Activated B cell treated with CpG ODN at 0.5 μM for 24 hours (primary cell): ENCODE data around the gene ECI1. TPM values are rescaled to one million over a fixed set of nuclear protein-coding genes. Genes with fewer than 3 reads are reported as not detected.

Source experiments
- ATAC-seq: fragments of 200-7000 bp; cut with Tn5 transposase; one replicate; pipeline ENCODE4 v1.10.0; 2021; ENCODE audit warnings: low read depth, mild to moderate bottlenecking, moderate library complexity
- CTCF ChIA-PET: fragments of 350-600 bp; sonication (Branson Sonifier 250); formaldehyde crosslinking; loops from one replicate; lab custom pipeline; 2021; ENCODE audit warnings: antibody characterized with exemption; lab: Charles Lee
- POLR2A ChIA-PET: fragments of 350-600 bp; sonication (Branson Sonifier 250); formaldehyde crosslinking; loops from one replicate; lab custom pipeline; 2021; ENCODE audit warnings: antibody characterized with exemption; lab: Charles Lee
- DNase-seq: peaks from one replicate; pipeline ENCODE4 v3.0.0; 2022
- H3K27ac Mint-ChIP-seq: one replicate; pipeline ENCODE4 v1.8.0; 2020; ENCODE audit warnings: mixed read lengths
- H3K27me3 Mint-ChIP-seq: one replicate; pipeline ENCODE4 v1.8.0; 2021; ENCODE audit warnings: mixed read lengths
- H3K36me3 Mint-ChIP-seq: one replicate; pipeline ENCODE4 v1.8.0; 2021; ENCODE audit warnings: low read depth, mixed read lengths
- H3K4me1 Mint-ChIP-seq: one replicate; pipeline ENCODE4 v1.8.0; 2021; ENCODE audit warnings: mixed read lengths
- H3K4me3 Mint-ChIP-seq: one replicate; pipeline ENCODE4 v1.8.0; 2020; ENCODE audit warnings: mild to moderate bottlenecking, mixed read lengths
- H3K9me3 Mint-ChIP-seq: one replicate; pipeline ENCODE4 v1.8.0; 2020; ENCODE audit warnings: mixed read lengths
- CTCF ChIP-seq: fragments of 200-600 bp; IDR thresholded peaks from one replicate; pipeline ENCODE4 v1.8.0; 2022; ENCODE audit warnings: antibody characterized with exemption, mild to moderate bottlenecking
- intact Hi-C: fragments of 100-400 bp; cut with micrococcal nuclease; formaldehyde crosslinking; loops from one replicate; pipeline ENCODE4 v1.15.1; 2024
- total RNA-seq: library from RNA; stranded (reverse); gene quantifications from 2 replicates; pipeline ENCODE4 v1.2.3, GENCODE V29; 2022

Gene ECI1
- total RNA-seq, 1 donor from 2014 or later = 38.1 TPM

GRCh38 chr16:2223942-2224486, 27.4 kb downstream of the ECI1 start:
- H3K27me3 Mint-ChIP-seq = no peaks in the 10 kb centered on the region
- POLR2A ChIA-PET = interaction anchor here (1.4 to 1.9 kb wide), 2 partner anchors 27 to 69 kb away, joined by 5 to 10 read pairs; partner anchors contain the start of genes ECI1 and TRAF7
- CTCF ChIA-PET = no interaction called here
- peaks cover 16% of the 10 kb centered on the region for H3K36me3 Mint-ChIP-seq
- peaks cover 20% of the 10 kb centered on the region for H3K4me1 Mint-ChIP-seq
- H3K9me3 Mint-ChIP-seq = no peaks in the 10 kb centered on the region
- peak overlapping the region; percentile 59 for H3K27ac Mint-ChIP-seq
- TF ChIP-seq CTCF = no peak
- peak; percentile 1 for ATAC-seq
- DNase-seq = no peak
- peak overlapping the region; percentile 81 for H3K4me3 Mint-ChIP-seq
- intact Hi-C loops = loop anchor here (1.0 to 10.0 kb wide), 7 partner anchors 9 to 236 kb away; partner anchors contain the start of genes CCNF, ECI1, MLST8 and RNPS1

GRCh38 chr16:2223221-2223941, 28.0 kb downstream of the ECI1 start, which contains the start of gene E4F1:
E4F1 (plus strand) TSS chr16:2223591; CDS start chr16:2223614, 23 bp downstream.
- no peak for TF ChIP-seq CTCF
- ChIA-PET CTCF (no interaction called here), POLR2A (interaction anchor here (1.2 to 1.9 kb wide), 3 partner anchors 28 to 68 kb away, joined by 4 to 10 read pairs (median 5); partner anchors contain the start of genes ECI1 and TRAF7)
- Mint-ChIP-seq H3K27me3 (no peaks in the 10 kb centered on the region), H3K4me1 (peaks cover 20% of the 10 kb centered on the region), H3K36me3 (peaks cover 12% of the 10 kb centered on the region), H3K27ac (peak within 1 kb of the TSS; percentile 59), H3K4me3 (peak within 1 kb of the TSS; percentile 81), H3K9me3 (no peaks in the 10 kb centered on the region)
- intact Hi-C loops = loop anchor here (1.0 to 10.0 kb wide), 7 partner anchors 8 to 237 kb away; partner anchors contain the start of genes CCNF, ECI1, MLST8 and RNPS1
- DNase-seq (peak; percentile 98), ATAC-seq (peak; percentile 98)

- no peak for DNase-seq
- POLR2A ChIA-PET = interaction anchor here (1.4 to 3.4 kb wide), 3 partner anchors 11 to 61 kb away, joined by 7 to 38 read pairs (median 11); partner anchors contain the start of genes ECI1, MLST8 and TRAF7
- no peak overlapping the region for H3K27ac Mint-ChIP-seq
Measured at GRCh38 chr16:2216330-2216729, 35.1 kb downstream of the ECI1 start.

GRCh38 chr16:2214719-2214968, 36.7 kb downstream of the ECI1 start, which contains the start of gene PGP:
PGP (minus strand) TSS chr16:2214840; CDS start chr16:2214777, 63 bp downstream.
- H3K9me3 Mint-ChIP-seq = no peaks in the 10 kb centered on the region
- POLR2A ChIA-PET = interaction anchor here (0.5 to 3.4 kb wide), 10 partner anchors 10 to 1832 kb away, joined by 3 to 38 read pairs (median 4); partner anchors contain the start of genes ECI1, MLST8, RPS2 and SYNGR3
- peaks cover 3% of the 10 kb centered on the region for H3K36me3 Mint-ChIP-seq
- intact Hi-C loops = no loop called here
- DNase-seq (no peak), ATAC-seq (peak; percentile 95)
- peaks cover 14% of the 10 kb centered on the region for H3K4me1 Mint-ChIP-seq
- H3K27ac Mint-ChIP-seq = peak within 1 kb of the TSS; percentile 87
- no peak for TF ChIP-seq CTCF
- H3K27me3 Mint-ChIP-seq = no peaks in the 10 kb centered on the region
- peak within 1 kb of the TSS; percentile 87 for H3K4me3 Mint-ChIP-seq
- CTCF ChIA-PET = interaction anchor here (1.0 kb wide), 2 partner anchors 20 to 37 kb away, joined by 3 to 4 read pairs; partner anchors contain the start of gene ECI1

More at GRCh38 chr16:2216330-2216729, 35.1 kb downstream of the ECI1 start:
- Mint-ChIP-seq H3K27me3 (no peaks in the 10 kb centered on the region), H3K4me3 (no peak overlapping the region), H3K9me3 (no peaks in the 10 kb centered on the region), H3K36me3 (no peaks in the 10 kb centered on the region), H3K4me1 (peaks cover 14% of the 10 kb centered on the region)
- ATAC-seq = no peak
- intact Hi-C loops = no loop called here
- no peak for TF ChIP-seq CTCF
- CTCF ChIA-PET = no interaction called here
